Keratinocyte (primary cell): ENCODE data around the gene ATPAF2. TPM values are rescaled to one million over a fixed set of nuclear protein-coding genes. Genes with fewer than 3 reads are reported as not detected.
A peak's percentile ranks its signal among the peaks of the same experiment; 100 is the strongest.

Source experiments
- DNase-seq: peaks from one replicate; pipeline ENCODE4 v3.0.0-alpha.2; 2011; ENCODE audit warnings: low read depth, missing footprints, low spot score
- FAIRE-seq: peaks from 2 replicates; lab custom pipeline; 2011; peaks lifted over from hg19 to GRCh38; lab: Jason Lieb, UNC
- H2AFZ ChIP-seq: 2 replicates; pipeline ENCODE4 v1.6.0; 2012; ENCODE audit warnings: low read length, control low read depth, inconsistent platforms; ENCODE audit not compliant: control insufficient read depth
- H3K27ac ChIP-seq: 2 replicates; pipeline ENCODE4 v1.5.1; 2011; ENCODE audit warnings: low read length; ENCODE audit not compliant: control insufficient read depth, insufficient read depth
- H3K27me3 ChIP-seq: 3 replicates; pipeline ENCODE4 v1.6.0; 2011; ENCODE audit warnings: low read length; ENCODE audit not compliant: control insufficient read depth, insufficient read depth; ENCODE audit errors: extremely low read depth
- H3K36me3 ChIP-seq, 2 experiments: 2 replicates in 1 of 2; 3 replicates in 1 of 2; pipeline ENCODE4 v1.5.1; 2011; ENCODE audit warnings: low read length in 2 of 2, mild to moderate bottlenecking in 1 of 2; ENCODE audit not compliant: control insufficient read depth in 2 of 2, insufficient read depth in 2 of 2; ENCODE audit errors: extremely low read depth in 1 of 2
- H3K4me1 ChIP-seq: 3 replicates; pipeline ENCODE4 v1.5.1; 2011; ENCODE audit warnings: low read length; ENCODE audit not compliant: control insufficient read depth, insufficient read depth; ENCODE audit errors: extremely low read depth
- H3K4me2 ChIP-seq: 3 replicates; pipeline ENCODE4 v1.6.0; 2011; ENCODE audit warnings: low read depth, low read length; ENCODE audit not compliant: control insufficient read depth, insufficient read depth; ENCODE audit errors: extremely low read depth
- H3K4me3 ChIP-seq, 3 experiments: fragments of 200-600 bp in 1 of 3; sonication (generic) in 1 of 3; 2 replicates in 2 of 3; 3 replicates in 1 of 3; pipeline ENCODE4 v1.5.1; 2011 to 2016; ENCODE audit warnings: low read length in 3 of 3, mild to moderate bottlenecking in 3 of 3, control low read depth in 2 of 3, inconsistent platforms in 1 of 3, low read depth in 1 of 3, mixed read lengths in 1 of 3, mixed run types in 1 of 3, moderate library complexity in 1 of 3; ENCODE audit not compliant: control insufficient read depth in 2 of 3, insufficient read depth in 2 of 3; ENCODE audit errors: extremely low read depth in 1 of 3
- H3K79me2 ChIP-seq: 2 replicates; pipeline ENCODE4 v1.6.0; 2012; ENCODE audit warnings: low read length; ENCODE audit not compliant: control insufficient read depth, insufficient read depth
- H3K9ac ChIP-seq: 3 replicates; pipeline ENCODE4 v1.6.0; 2011; ENCODE audit warnings: low read length; ENCODE audit not compliant: control insufficient read depth, insufficient read depth; ENCODE audit errors: extremely low read depth
- H3K9me1 ChIP-seq: 3 replicates; pipeline ENCODE4 v1.6.0; 2011; ENCODE audit warnings: low read length; ENCODE audit not compliant: control insufficient read depth, insufficient read depth; ENCODE audit errors: extremely low read depth
- H3K9me3 ChIP-seq: 2 replicates; pipeline ENCODE4 v1.5.1; 2012; ENCODE audit warnings: low read depth, low read length; ENCODE audit not compliant: control insufficient read depth
- H4K20me1 ChIP-seq: 3 replicates; pipeline ENCODE4 v1.6.0; 2011; ENCODE audit warnings: low read length; ENCODE audit not compliant: control insufficient read depth, insufficient read depth; ENCODE audit errors: extremely low read depth
- CTCF ChIP-seq, 3 experiments: IDR thresholded peaks in 1 of 3; conservative IDR thresholded peaks in 1 of 3; optimal IDR thresholded peaks in 1 of 3; 2 replicates in 2 of 3; 3 replicates in 1 of 3; pipeline versions ENCODE3 to v1.5.1; 2011; ENCODE audit warnings: low read length in 3 of 3, mild to moderate bottlenecking in 3 of 3, moderate library complexity in 2 of 3, control low read depth in 1 of 3, inconsistent platforms in 1 of 3; ENCODE audit not compliant: insufficient read depth in 2 of 3; ENCODE audit errors: extremely low read depth in 1 of 3
- EZH2 ChIP-seq: IDR thresholded peaks from one replicate; pipeline ENCODE4 v1.6.1; 2012; ENCODE audit warnings: inconsistent platforms, mild to moderate bottlenecking, low read length, moderate library complexity
- dilution Hi-C: fragments of 300-500 bp; cut with MboI; formaldehyde crosslinking; loops from one replicate; pipeline ENCODE4 v1.7.0; 2020; ENCODE audit warnings: low sequenced_read_pairs; ENCODE audit not compliant: extremely low pct_ligation_motif_present
- polyA plus RNA-seq, 5 experiments: library from polyadenylated mRNA; depleted of rRNA in 3 of 5; stranded (reverse) in 3 of 5; stranded (forward) in 1 of 5; unstranded in 1 of 5; fragments of >200 nt; gene quantifications; 1 replicate in 1 of 5; 2 replicates in 3 of 5; 3 replicates in 1 of 5; pipeline versions ENCODE4 v1.2.1 to v1.2.3, GENCODE V29; 2011 to 2012; ENCODE audit warnings: missing spikeins in 2 of 5, low read depth in 1 of 5, low replicate concordance in 1 of 5

The ATPAF2 gene
- polyA plus RNA-seq, 1 donor (not counting 4 experiments of a cell fraction or from before 2014, with no cell fraction given) = 24.4 TPM

GRCh38 chr17:18035704-18036103 is 3.3 kb downstream of the ATPAF2 start:
- Histone ChIP-seq H3K27me3 (no peaks in the 10 kb centered on the region), H3K4me3 (no peak overlapping the region), H3K4me1 (peaks cover 30% of the 10 kb centered on the region), H3K9ac (no peak overlapping the region), H4K20me1 (no peaks in the 10 kb centered on the region), H3K36me3 (no peaks in the 10 kb centered on the region), H3K9me3 (no peaks in the 10 kb centered on the region), H2AFZ (no peak overlapping the region), H3K4me2 (no peak overlapping the region), H3K27ac (no peak overlapping the region), H3K79me2 (peaks cover 62% of the 10 kb centered on the region), H3K9me1 (no peaks in the 10 kb centered on the region)
- dilution Hi-C loops = no loop called here
- DNase-seq (no peak), FAIRE-seq (no peak)
- TF ChIP-seq CTCF (optimal IDR thresholded peaks at IDR 0.05 in 1 of 3, IDR thresholded peaks at IDR 0.05 in 1 of 3, conservative IDR thresholded peaks at IDR 0.05 in 1 of 3; ENCODE audit: extremely low read depth in 1 of 3, insufficient read depth in 2 of 3, low read length in 3 of 3) (no peak), EZH2 (no peak)

DNA sequence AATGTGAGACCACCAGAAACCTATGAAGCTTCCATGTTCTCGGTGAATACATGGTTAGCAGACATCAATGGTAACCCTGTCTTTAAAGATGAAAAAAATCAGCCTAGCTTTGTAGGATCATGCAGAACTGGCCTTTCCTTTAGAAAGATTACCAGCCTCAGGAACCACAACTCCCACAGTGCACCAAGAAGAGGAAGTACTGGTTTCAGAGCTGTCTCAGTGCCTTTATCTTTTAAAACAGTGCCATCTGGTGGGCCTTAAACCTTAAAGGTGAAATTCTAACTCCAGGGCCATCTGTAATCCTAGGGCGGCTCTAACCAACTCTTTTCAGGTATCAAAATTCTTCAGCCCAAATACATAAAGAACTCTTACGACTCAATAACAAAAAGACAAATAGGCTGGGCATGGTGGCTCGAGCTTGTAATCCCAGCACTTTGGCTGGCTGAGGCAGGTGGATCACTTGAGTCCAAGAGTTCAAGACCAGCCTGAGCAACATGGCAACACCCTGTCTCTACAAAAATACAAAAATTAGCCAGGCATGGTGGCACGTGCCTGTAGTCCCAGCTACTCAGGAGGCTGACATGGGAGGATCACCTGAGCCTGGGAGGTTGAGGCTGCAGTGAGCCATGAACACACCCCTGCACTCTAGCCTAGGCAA is 5.4 kb downstream of the ATPAF2 start:
- FAIRE-seq = peak; percentile 85
- no peaks in the 10 kb centered on the region for H3K9me1 ChIP-seq
- no peak overlapping the region for H2AFZ ChIP-seq
- TF ChIP-seq EZH2 (no peak), CTCF (optimal IDR thresholded peaks at IDR 0.05 in 1 of 3, IDR thresholded peaks at IDR 0.05 in 1 of 3, conservative IDR thresholded peaks at IDR 0.05 in 1 of 3; ENCODE audit: extremely low read depth in 1 of 3, insufficient read depth in 2 of 3, low read length in 3 of 3) (peak; percentile 34 to 60 (median 55))
- peak; percentile 58 for DNase-seq
- H3K4me2 ChIP-seq = no peak overlapping the region
- H4K20me1 ChIP-seq = no peaks in the 10 kb centered on the region
- H3K27me3 ChIP-seq = no peaks in the 10 kb centered on the region
- H3K9ac ChIP-seq = no peak overlapping the region
- no peaks in the 10 kb centered on the region for H3K9me3 ChIP-seq
- peaks cover 49% of the 10 kb centered on the region for H3K79me2 ChIP-seq
- H3K4me1 ChIP-seq = peaks cover 29% of the 10 kb centered on the region
- no peak overlapping the region for H3K27ac ChIP-seq
- H3K36me3 ChIP-seq = no peaks in the 10 kb centered on the region
- no peak overlapping the region for H3K4me3 ChIP-seq
- dilution Hi-C loops = no loop called here
